ENCODE results near the gene TMED6. TPM values are rescaled to one million over a fixed set of nuclear protein-coding genes. Genes with fewer than 3 reads are reported as not detected.

Gene TMED6
- total RNA-seq, 2 experiments from 2014 or later: 1.5 to 2.1 TPM

DNA sequence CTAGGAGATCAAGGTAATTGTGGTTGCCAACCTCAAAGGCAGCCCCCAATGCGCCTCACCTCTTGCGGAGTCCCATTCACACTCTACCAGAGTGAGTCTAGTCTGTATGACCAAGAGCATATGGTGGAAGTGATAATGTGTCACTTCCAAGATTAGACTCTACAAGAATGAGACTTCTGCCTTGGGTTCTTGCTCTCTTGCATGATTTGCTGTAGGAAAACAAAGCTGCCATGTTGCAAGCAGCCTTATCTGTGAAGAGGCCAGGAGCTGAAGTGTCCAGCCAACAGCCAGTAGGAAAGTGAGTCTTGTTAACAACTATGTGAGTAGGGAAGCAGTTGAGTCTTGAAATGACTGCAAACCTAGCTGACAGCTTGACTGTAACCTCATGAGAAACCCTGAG lies 30.8 kb upstream of the TMED6 start:
- peaks cover 50% of the 10 kb centered on the region for H3K4me1 Mint-ChIP-seq (ENCODE audit: low read depth)
- DNase-seq (no peak), ATAC-seq (ENCODE audit: poor library complexity) (no peak)
- peak overlapping the region; percentile 30 for H3K4me3 Mint-ChIP-seq
- Histone ChIP-seq H3K4me1 (ENCODE audit: insufficient read depth, low read length) (peaks cover 20% of the 10 kb centered on the region), H3K4me3 (ENCODE audit: low read length) (no peak overlapping the region), H3K27me3 (ENCODE audit: control insufficient read depth in 1 of 2, insufficient read depth in 2 of 2, low read length in 2 of 2) (no peaks in the 10 kb centered on the region), H3K27ac (ENCODE audit: low read depth in 1 of 2, low read length in 2 of 2) (no peak overlapping the region), H3K9me3 (ENCODE audit: control insufficient read depth in 1 of 2, insufficient read depth in 1 of 2, low read length in 2 of 2) (no peaks in the 10 kb centered on the region), H3K36me3 (ENCODE audit: insufficient read depth, low read length) (peaks cover 57% of the 10 kb centered on the region)
- H3K27ac Mint-ChIP-seq: peak overlapping the region; percentile 56
- intact Hi-C loops (cut with DNase I, micrococcal nuclease): loop anchor here in 1 of 2 experiments (10.0 kb wide), 1 partner anchor 48 kb away; the partner anchor contains the start of genes COG8, NIP7 and PDF
- H3K36me3 Mint-ChIP-seq (ENCODE audit: low read depth): peaks cover 74% of the 10 kb centered on the region
- CTCF ChIA-PET: interaction anchor here (1.8 kb wide), 1 partner anchor 14 kb away, joined by 5 read pairs; no protein-coding TSS in a partner anchor
- POLR2A ChIA-PET: interaction anchor here (0.7 kb wide), 1 partner anchor 963 kb away, joined by 3 read pairs; no protein-coding TSS in a partner anchor
- TF ChIP-seq, protein P1, sequence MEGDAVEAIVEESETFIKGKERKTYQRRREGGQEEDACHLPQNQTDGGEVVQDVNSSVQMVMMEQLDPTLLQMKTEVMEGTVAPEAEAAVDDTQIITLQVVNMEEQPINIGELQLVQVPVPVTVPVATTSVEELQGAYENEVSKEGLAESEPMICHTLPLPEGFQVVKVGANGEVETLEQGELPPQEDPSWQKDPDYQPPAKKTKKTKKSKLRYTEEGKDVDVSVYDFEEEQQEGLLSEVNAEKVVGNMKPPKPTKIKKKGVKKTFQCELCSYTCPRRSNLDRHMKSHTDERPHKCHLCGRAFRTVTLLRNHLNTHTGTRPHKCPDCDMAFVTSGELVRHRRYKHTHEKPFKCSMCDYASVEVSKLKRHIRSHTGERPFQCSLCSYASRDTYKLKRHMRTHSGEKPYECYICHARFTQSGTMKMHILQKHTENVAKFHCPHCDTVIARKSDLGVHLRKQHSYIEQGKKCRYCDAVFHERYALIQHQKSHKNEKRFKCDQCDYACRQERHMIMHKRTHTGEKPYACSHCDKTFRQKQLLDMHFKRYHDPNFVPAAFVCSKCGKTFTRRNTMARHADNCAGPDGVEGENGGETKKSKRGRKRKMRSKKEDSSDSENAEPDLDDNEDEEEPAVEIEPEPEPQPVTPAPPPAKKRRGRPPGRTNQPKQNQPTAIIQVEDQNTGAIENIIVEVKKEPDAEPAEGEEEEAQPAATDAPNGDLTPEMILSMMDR (IDR thresholded peaks at IDR 0.05): no peak
- no peaks in the 10 kb centered on the region for H3K27me3 Mint-ChIP-seq
- H3K9me3 Mint-ChIP-seq: no peaks in the 10 kb centered on the region

DNA sequence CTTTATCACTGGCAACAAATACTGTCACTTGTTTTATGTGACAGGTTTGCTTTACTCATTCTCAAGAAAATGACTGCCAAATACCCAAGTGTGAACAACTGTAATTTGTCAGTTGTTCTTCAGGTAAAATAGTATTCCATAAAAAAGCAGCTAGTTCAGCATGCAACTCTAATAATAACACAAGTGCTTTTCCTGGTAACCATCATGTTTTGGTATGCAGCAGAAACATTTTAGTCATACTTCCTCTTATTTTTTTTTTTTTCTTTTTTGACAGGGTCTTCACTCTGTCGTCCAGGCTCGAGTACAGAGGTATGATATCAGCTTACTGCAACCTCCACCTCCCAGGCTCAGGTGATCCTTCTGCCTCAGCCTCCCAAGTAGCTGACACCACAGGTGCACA lies 29.6 kb upstream of the TMED6 start:
- H3K4me3 ChIP-seq (ENCODE audit: low read length): no peak overlapping the region
- Mint-ChIP-seq H3K4me1 (ENCODE audit: low read depth) (peaks cover 50% of the 10 kb centered on the region), H3K27me3 (no peaks in the 10 kb centered on the region), H3K4me3 (no peak overlapping the region), H3K9me3 (no peaks in the 10 kb centered on the region), H3K36me3 (ENCODE audit: low read depth) (peaks cover 76% of the 10 kb centered on the region), H3K27ac (no peak overlapping the region)
- DNase-seq (no peak), ATAC-seq (ENCODE audit: poor library complexity) (no peak)
- CTCF ChIA-PET: interaction anchor here (0.7 to 1.8 kb wide), 2 partner anchors 15 to 309 kb away, joined by 3 to 5 read pairs; no protein-coding TSS in a partner anchor
- H3K27me3 ChIP-seq (ENCODE audit: control insufficient read depth in 1 of 2, insufficient read depth in 2 of 2, low read length in 2 of 2): no peaks in the 10 kb centered on the region
- no peak overlapping the region for H3K27ac ChIP-seq (ENCODE audit: low read depth in 1 of 2, low read length in 2 of 2)
- TF ChIP-seq, protein P1 (IDR thresholded peaks at IDR 0.05): no peak
- H3K4me1 ChIP-seq (ENCODE audit: insufficient read depth, low read length): peaks cover 14% of the 10 kb centered on the region
- POLR2A ChIA-PET: interaction anchor here (1.0 to 1.1 kb wide), 2 partner anchors 41 to 50 kb away, joined by 3 to 4 read pairs; partner anchors contain the start of gene NIP7
- no peaks in the 10 kb centered on the region for H3K9me3 ChIP-seq (ENCODE audit: control insufficient read depth in 1 of 2, insufficient read depth in 1 of 2, low read length in 2 of 2)
- intact Hi-C loops (cut with DNase I, micrococcal nuclease): loop anchor here in 1 of 2 experiments (10.0 kb wide), 1 partner anchor 46 kb away; the partner anchor contains the start of genes COG8, NIP7 and PDF
- peaks cover 57% of the 10 kb centered on the region for H3K36me3 ChIP-seq (ENCODE audit: insufficient read depth, low read length)

- Mint-ChIP-seq H3K27me3 (no peaks in the 10 kb centered on the region), H3K4me3 (no peak overlapping the region), H3K4me1 (ENCODE audit: low read depth) (peaks cover 31% of the 10 kb centered on the region), H3K27ac (peak overlapping the region; percentile 11), H3K36me3 (ENCODE audit: low read depth) (peaks cover 72% of the 10 kb centered on the region), H3K9me3 (no peaks in the 10 kb centered on the region)
- TF ChIP-seq, protein P1 (IDR thresholded peaks at IDR 0.05): no peak
- ChIA-PET POLR2A (no interaction called here), CTCF (no interaction called here)
- no peaks in the 10 kb centered on the region for H3K27me3 ChIP-seq (ENCODE audit: control insufficient read depth in 1 of 2, insufficient read depth in 2 of 2, low read length in 2 of 2)
- ATAC-seq (ENCODE audit: poor library complexity) (no peak), DNase-seq (no peak)
- H3K27ac ChIP-seq (ENCODE audit: low read depth in 1 of 2, low read length in 2 of 2): no peak overlapping the region
- H3K9me3 ChIP-seq (ENCODE audit: control insufficient read depth in 1 of 2, insufficient read depth in 1 of 2, low read length in 2 of 2): no peaks in the 10 kb centered on the region
- peaks cover 48% of the 10 kb centered on the region for H3K36me3 ChIP-seq (ENCODE audit: insufficient read depth, low read length)
- H3K4me1 ChIP-seq (ENCODE audit: insufficient read depth, low read length): no peaks in the 10 kb centered on the region
- no peak overlapping the region for H3K4me3 ChIP-seq (ENCODE audit: low read length)
- intact Hi-C loops (cut with DNase I, micrococcal nuclease): no loop called here
Measured at GRCh38 chr16:69378760-69379159, 27.2 kb upstream of the TMED6 start.
